GM21528 (cell line): Measurements from ENCODE around the gene RNF40.
A peak's percentile ranks its signal among the peaks of the same experiment; 100 is the strongest.

ENCODE experiments used
- ATAC-seq: cut with Tn5 transposase; IDR thresholded peaks from one replicate; pipeline ENCODE4 v1.9.1; 2021; ENCODE audit warnings: mild to moderate bottlenecking, moderate library complexity; ENCODE audit not compliant: unreplicated experiment, low FRiP score

RNF40 gene

GRCh38 chr16:30761427-30761927 is 645 bp upstream of the RNF40 start:
- peak; percentile 27 for ATAC-seq

- no peak for ATAC-seq
Observed at GRCh38 chr16:30762991-30763725, 1.0 kb downstream of the RNF40 start.

GRCh38 chr16:30764086-30764485 is 2.0 kb downstream of the RNF40 start:
- no peak for ATAC-seq

- ATAC-seq = no peak
Observed at GRCh38 chr16:30764816-30765465, 2.8 kb downstream of the RNF40 start.

- ATAC-seq = no peak
Observed at GRCh38 chr16:30766206-30766932, 4.2 kb downstream of the RNF40 start.

GRCh38 chr16:30766933-30767284 is 4.8 kb downstream of the RNF40 start:
- no peak for ATAC-seq

GRCh38 chr16:30767767-30768465 is 5.8 kb downstream of the RNF40 start:
- no peak for ATAC-seq

GRCh38 chr16:30768583-30769181 is 6.6 kb downstream of the RNF40 start:
- ATAC-seq = no peak

- ATAC-seq = no peak
Observed at GRCh38 chr16:30769379-30770089, 7.4 kb downstream of the RNF40 start.

GRCh38 chr16:30771726-30772125 is 9.6 kb downstream of the RNF40 start:
- ATAC-seq = no peak

- no peak for ATAC-seq
Observed at GRCh38 chr16:30773826-30774225, 11.7 kb downstream of the RNF40 start.

GRCh38 chr16:30774367-30775130 is 12.4 kb downstream of the RNF40 start:
- no peak for ATAC-seq

- no peak for ATAC-seq
Observed at GRCh38 chr16:30775131-30775391, 12.9 kb downstream of the RNF40 start.

GRCh38 chr16:30775392-30776188 is 13.5 kb downstream of the RNF40 start:
- no peak for ATAC-seq

- no peak for ATAC-seq
Observed at GRCh38 chr16:30777591-30778297, 15.6 kb downstream of the RNF40 start.

GRCh38 chr16:30778549-30779244 is 16.6 kb downstream of the RNF40 start:
- no peak for ATAC-seq

- no peak for ATAC-seq
Observed at GRCh38 chr16:30779596-30779995, 17.5 kb downstream of the RNF40 start.
